Measurements from ENCODE around the gene MET.
A peak's percentile ranks its signal among the peaks of the same experiment; 100 is the strongest.

MET gene

GRCh38 chr7:116708248-116708647, 36.3 kb downstream of the MET start:
- ChIA-PET CTCF (interaction anchor here (0.6 kb wide), 3 partner anchors 68 to 510 kb away, joined by 3 to 4 read pairs (median 4); no protein-coding TSS in a partner anchor), POLR2A (interaction anchor here (1.5 kb wide), 1 partner anchor 35 kb away, joined by 3 read pairs; no protein-coding TSS in a partner anchor)
- no peak overlapping the region for H3K27ac ChIP-seq (ENCODE audit: extremely low read depth, low read depth, low read length)

More at GRCh38 chr7:116708248-116708647, 36.3 kb downstream of the MET start:
- peaks cover 48% of the 10 kb centered on the region for H3K4me1 ChIP-seq (ENCODE audit: control insufficient read depth, insufficient read depth, low read length)
- H3K36me3 ChIP-seq (ENCODE audit: control insufficient read depth in 2 of 2, insufficient read depth in 1 of 2, low read length in 2 of 2) = no peaks in the 10 kb centered on the region
- TF ChIP-seq ZNF157 (tag by site-specific recombination; IDR thresholded peaks at IDR 0.05) (no peak), ZNF488 (tag by site-specific recombination; IDR thresholded peaks at IDR 0.05) (no peak), ZNF26 (tag by site-specific recombination; IDR thresholded peaks at IDR 0.05) (no peak), ZSCAN18 (tag by site-specific recombination; IDR thresholded peaks at IDR 0.05) (no peak), ZNF518A (tag by site-specific recombination; conservative IDR thresholded peaks at IDR 0.05; ENCODE audit: low read depth) (no peak), FEZF1 (tag by site-specific recombination; IDR thresholded peaks at IDR 0.05) (0 out of 2 replicates have a peak, but pooled peaks have one; percentile 27), PRDM6 (tag by site-specific recombination; IDR thresholded peaks at IDR 0.05) (peak; percentile 85), OSR2 (tag by site-specific recombination; IDR thresholded peaks at IDR 0.05) (peak; percentile 24; the same call in 1 of the 2 replicates), KLF7 (tag by site-specific recombination; IDR thresholded peaks at IDR 0.05; ENCODE audit: borderline replicate concordance) (no peak), ZNF426 (tag by site-specific recombination; IDR thresholded peaks at IDR 0.05) (no peak), KLF1 (tag by site-specific recombination; IDR thresholded peaks at IDR 0.05) (no peak)
- no peaks in the 10 kb centered on the region for H3K9me3 ChIP-seq (ENCODE audit: control insufficient read depth, insufficient read depth, low read depth, low read length)
- no peak overlapping the region for H3K4me3 ChIP-seq (ENCODE audit: low read depth, low read length)

Data from HEK293 (cell line).